Retina (tissue), 1 donor: ENCODE measurements around the gene LYZ.

Experiments
- DNase-seq: peaks from one replicate; pipeline ENCODE4 v3.0.0-alpha.2; 2016

Gene LYZ

DNA sequence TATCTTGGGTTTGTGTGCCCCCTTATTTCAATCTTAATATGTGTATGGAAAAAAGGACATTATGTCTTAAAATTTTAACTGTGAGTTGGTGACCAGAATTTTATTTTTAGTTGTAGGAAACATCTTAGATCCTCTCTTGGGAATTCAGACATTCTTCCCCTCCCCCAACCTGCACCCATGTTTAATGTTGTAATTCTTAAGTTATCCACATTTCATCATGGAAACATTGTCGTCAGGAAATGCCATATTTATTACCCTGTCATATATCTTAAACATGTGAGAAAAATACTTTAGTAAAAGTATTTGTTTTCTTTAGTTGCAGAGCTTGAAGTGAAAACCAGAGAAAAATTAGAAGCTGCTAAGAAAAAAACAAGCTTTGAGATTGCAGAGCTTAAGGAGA, 41.6 kb downstream of the LYZ start:
- no peak for DNase-seq

- DNase-seq, result no peak
Observed at GRCh38 chr12:69392179-69392928, 44.2 kb downstream of the LYZ start.

- no peak for DNase-seq
Observed at GRCh38 chr12:69396041-69396440, 47.9 kb downstream of the LYZ start.

GRCh38 chr12:69396963-69397362, 48.8 kb downstream of the LYZ start:
- DNase-seq, result no peak

DNA sequence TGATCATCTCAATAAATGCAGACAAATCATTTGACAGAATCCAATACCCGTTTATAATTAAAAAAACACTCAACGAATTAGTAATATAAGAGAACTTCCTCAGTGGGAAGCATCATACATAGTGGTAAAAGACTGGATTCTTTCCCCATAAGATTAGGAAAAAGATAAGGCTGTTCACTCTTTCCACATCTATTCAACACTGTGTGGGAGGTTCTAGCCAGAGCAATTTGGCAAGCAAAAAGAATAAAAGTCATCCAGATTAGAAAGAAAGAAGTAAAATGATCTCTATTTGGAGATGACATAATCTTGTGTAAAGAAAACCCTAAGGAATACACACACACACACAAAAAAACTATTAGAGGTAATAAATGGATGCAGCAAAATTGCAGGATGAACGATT, 49.8 kb downstream of the LYZ start:
- DNase-seq, result no peak

- no peak for DNase-seq
Observed at GRCh38 chr12:69401940-69402339, 53.8 kb downstream of the LYZ start.
